Natural killer cell treated with Interleukin-12 subunit alpha and Interleukin-12 subunit beta and Interleukin-15 and Interleukin-18, amount 100 ng/mL, for 72 hours (primary cell): ENCODE data around the gene HOXD13. TPM values are rescaled to one million over a fixed set of nuclear protein-coding genes. Genes with fewer than 3 reads are reported as not detected.

Source experiments
- ATAC-seq, 2 donors: fragments of 150-1000 bp; cut with Tn5 transposase in 1 of 2; sonication (Bioruptor Pico), chemical (Tn5 transposase) in 1 of 2; 2 replicates each; pipeline ENCODE4 v1.10.0; 2021
- DNase-seq: peaks from one replicate; pipeline ENCODE4 v3.0.0; 2022; ENCODE audit warnings: low spot score
- H3K27ac Mint-ChIP-seq, 2 donors: 1 replicate in 1 of 2; 2 replicates in 1 of 2; pipeline ENCODE4 v1.8.0; 2022; ENCODE audit warnings: mixed read lengths in 2 of 2, mild to moderate bottlenecking in 1 of 2, moderate library complexity in 1 of 2
- H3K27me3 Mint-ChIP-seq, 2 donors: 1 replicate in 1 of 2; 2 replicates in 1 of 2; pipeline ENCODE4 v1.8.0; 2022; ENCODE audit warnings: mixed read lengths in 2 of 2
- H3K36me3 Mint-ChIP-seq: one replicate; pipeline ENCODE4 v1.8.0; 2022; ENCODE audit warnings: mixed read lengths
- H3K4me1 Mint-ChIP-seq, 2 donors: 1 replicate in 1 of 2; 2 replicates in 1 of 2; pipeline ENCODE4 v1.8.0; 2022; ENCODE audit warnings: low read depth in 2 of 2, mixed read lengths in 2 of 2, mild to moderate bottlenecking in 1 of 2
- H3K4me3 Mint-ChIP-seq: one replicate; pipeline ENCODE4 v1.8.0; 2022; ENCODE audit warnings: mixed read lengths
- H3K9me3 Mint-ChIP-seq: 2 replicates; pipeline ENCODE4 v1.8.0; 2022; ENCODE audit warnings: mixed read lengths
- total RNA-seq, 2 donors: library from RNA; stranded (reverse); gene quantifications; one replicate each; pipeline ENCODE4 v1.2.3, GENCODE V29; 2022

HOXD13 gene
- total RNA-seq, 2 donors from 2014 or later = not detected

DNA sequence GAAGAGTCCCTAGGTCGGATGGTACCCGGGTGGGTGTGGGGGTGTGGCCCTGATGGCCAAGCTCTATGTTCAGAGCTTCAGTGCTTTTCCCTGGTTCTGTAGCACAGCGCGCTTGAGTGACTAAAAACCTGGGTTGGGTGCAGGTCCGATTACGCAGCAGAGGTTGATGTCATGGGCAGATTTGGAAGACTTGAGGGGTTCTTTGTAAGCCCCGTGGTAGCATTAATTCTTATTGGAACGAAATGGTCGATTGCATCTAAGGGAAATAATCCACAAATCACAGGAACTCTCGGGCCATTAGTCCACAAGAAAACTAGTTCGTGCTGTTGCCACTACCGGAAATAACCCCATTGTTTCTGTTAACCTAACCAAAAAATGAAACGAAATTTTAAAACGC lies 46.0 kb downstream of the HOXD13 start:
- ATAC-seq = no peak
- Mint-ChIP-seq H3K27ac (no peak overlapping the region), H3K4me3 (peak overlapping the region; percentile 60), H3K4me1 (peaks cover 25 to 27% of the 10 kb centered on the region in 2 donors), H3K9me3 (peaks cover 4% of the 10 kb centered on the region), H3K27me3 (peaks cover 64 to 80% of the 10 kb centered on the region in 2 donors), H3K36me3 (peaks cover 31% of the 10 kb centered on the region)
- DNase-seq = no peak

DNA sequence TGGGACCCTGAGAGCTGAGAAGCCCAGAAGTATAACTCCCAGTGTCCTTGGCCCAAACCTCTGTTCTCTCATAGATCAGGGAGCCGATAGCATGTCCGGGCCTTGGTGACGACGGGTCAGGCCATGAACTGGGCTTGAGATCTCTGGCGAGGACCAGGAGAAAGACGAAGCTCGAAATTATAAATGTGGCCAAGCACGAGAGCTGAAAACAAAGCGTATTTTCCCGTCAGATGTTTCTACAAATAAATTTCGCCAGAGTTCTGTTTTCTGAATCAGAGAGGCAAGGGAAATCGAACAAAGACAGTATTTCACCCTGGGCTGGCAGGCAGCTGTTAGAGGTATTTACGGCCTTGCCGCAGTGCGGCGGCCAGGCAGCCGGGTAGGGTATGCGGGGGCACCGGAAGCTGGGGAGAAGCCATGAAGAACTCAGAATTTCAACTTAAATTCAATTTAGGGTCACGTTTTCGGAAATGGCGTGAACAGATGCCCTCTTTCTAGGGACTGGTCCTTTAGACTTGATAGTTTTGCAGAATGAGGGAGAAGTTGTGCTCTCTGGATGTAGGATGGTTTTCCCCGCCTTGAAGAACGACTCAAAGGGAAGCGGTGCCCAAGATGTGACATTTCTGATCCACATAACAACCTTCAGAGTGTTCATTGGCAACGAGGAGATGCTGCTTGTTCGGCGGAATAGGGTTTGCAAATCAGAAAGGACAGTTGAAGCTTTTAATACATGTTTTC lies 46.6 kb downstream of the HOXD13 start:
- Mint-ChIP-seq H3K4me3 (peak overlapping the region; percentile 60), H3K27ac (no peak overlapping the region), H3K4me1 (peaks cover 25 to 27% of the 10 kb centered on the region in 2 donors), H3K27me3 (peaks cover 64 to 80% of the 10 kb centered on the region in 2 donors), H3K9me3 (peaks cover 4% of the 10 kb centered on the region), H3K36me3 (peaks cover 28% of the 10 kb centered on the region)
- ATAC-seq (no peak), DNase-seq (no peak)

DNA sequence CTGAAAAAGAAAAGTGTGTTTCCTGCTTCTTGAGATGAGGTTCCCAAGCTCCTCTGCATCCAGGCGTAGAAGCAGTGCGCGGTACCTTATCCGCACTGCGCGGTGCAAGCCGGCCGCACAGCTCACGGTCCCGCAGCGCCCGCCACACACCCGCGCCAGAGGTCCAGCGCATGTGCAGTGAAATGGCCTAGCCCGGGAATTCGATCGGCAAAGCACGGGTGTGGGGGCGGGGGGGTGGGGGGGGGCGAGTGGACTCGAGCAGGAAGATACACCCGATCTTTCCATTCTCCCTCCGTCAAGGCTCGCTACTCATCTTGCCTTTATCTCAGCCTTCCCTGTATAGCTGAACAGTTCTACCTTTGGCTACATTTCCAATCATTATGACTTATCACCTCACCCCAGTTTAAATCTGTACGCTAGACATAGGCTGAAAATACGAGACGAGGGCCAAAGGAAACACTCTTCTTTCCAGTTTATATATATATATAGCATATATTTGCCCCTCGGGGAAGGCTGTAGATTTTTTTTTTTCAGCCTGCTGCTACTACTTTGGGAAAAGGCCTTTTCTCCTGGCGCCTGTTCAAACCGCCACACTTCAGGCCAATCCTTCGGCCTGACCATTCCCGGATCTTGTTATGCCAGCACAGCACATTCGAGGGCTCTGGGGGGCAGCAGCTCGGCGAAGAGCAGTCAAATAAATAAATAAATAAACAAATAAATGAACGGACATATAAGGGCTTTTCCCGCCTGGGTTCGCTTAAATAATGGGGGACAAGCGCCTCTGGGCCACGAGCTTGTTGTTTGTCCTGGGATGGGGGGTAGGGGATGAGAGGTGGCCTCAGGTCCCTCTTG lies 47.4 kb downstream of the HOXD13 start:
- no peak overlapping the region for H3K27ac Mint-ChIP-seq
- H3K27me3 Mint-ChIP-seq = peaks cover 62 to 80% of the 10 kb centered on the region in 2 donors
- H3K4me1 Mint-ChIP-seq = peaks cover 25 to 27% of the 10 kb centered on the region in 2 donors
- no peak for ATAC-seq
- no peak overlapping the region for H3K4me3 Mint-ChIP-seq
- no peak for DNase-seq
- peaks cover 4% of the 10 kb centered on the region for H3K9me3 Mint-ChIP-seq
- H3K36me3 Mint-ChIP-seq = peaks cover 25% of the 10 kb centered on the region

DNA sequence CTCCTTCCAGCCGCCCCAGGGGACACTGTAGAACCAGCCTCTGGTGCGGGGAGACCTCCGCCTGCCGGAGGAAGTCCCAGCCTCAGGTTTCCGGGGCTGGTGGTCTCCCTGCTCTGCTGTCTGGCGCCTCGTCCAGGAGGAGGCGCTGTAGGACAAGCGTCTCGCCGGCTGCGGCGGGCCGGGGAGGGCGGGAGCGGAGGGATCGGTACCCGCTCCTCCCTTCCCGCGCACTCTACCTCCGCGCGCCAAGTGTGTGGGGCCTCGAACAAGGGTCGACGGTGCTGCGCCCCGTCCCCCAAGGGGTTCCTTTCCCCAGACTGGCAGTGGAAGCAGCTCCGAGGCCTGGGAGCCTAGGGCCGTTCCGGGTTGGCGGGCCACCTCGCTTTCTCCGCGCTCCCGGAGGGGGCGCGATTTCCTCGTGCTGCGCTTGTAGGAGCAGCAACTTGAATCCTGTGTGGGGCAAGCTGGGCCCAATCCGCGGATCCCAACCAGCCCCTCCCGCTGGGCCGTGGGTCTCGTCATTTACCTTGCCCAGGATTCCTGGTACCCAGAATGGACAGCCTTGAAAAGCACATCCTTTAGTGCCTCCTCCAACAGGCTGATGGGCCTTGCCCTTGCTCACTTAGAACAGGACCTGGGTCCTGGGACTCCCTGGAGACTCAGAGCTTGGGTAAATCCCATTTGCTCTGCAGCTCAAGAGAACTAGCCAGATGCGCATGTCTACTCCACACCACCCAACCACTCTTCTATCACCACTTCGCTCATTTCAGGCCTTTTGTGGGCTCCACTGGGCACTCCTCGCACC lies 48.2 kb downstream of the HOXD13 start:
- DNase-seq = no peak
- ATAC-seq = peak; percentile 81 to 84
- H3K4me3 Mint-ChIP-seq = peak overlapping the region; percentile 34
- H3K27ac Mint-ChIP-seq = no peak overlapping the region
- H3K36me3 Mint-ChIP-seq = peaks cover 19% of the 10 kb centered on the region
- H3K4me1 Mint-ChIP-seq = peaks cover 20 to 21% of the 10 kb centered on the region in 2 donors
- peaks cover 59 to 79% of the 10 kb centered on the region in 2 donors for H3K27me3 Mint-ChIP-seq
- peaks cover 4% of the 10 kb centered on the region for H3K9me3 Mint-ChIP-seq

DNA sequence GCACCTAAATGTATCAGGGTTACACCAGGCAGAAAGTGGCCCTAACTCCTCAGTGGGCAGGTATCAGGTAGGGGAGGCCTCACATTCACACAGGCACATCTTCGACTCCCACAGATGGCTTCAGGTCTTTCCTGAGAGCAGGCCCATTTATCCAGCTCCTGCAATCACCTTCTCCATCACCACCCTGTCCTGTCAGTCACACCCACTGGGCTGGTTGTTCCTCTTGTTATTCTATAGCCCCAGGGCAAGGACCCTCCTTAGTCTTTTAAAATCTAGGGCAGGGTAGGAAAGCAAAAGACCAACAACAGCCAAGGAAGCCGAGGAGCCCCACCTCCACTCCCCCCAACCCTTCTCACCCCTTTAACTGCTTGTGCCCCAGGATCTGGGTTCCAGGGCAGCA lies 49.8 kb downstream of the HOXD13 start:
- Mint-ChIP-seq H3K4me3 (no peak overlapping the region), H3K4me1 (peaks cover 17 to 19% of the 10 kb centered on the region in 2 donors), H3K36me3 (peaks cover 18% of the 10 kb centered on the region), H3K27me3 (peaks cover 61 to 85% of the 10 kb centered on the region in 2 donors), H3K9me3 (peaks cover 4% of the 10 kb centered on the region), H3K27ac (no peak overlapping the region)
- no peak for ATAC-seq
- DNase-seq = no peak

Other genes with a start within 250 kb of the HOXD13 start
- 10 to 100 TPM; 35.9 to 44.7 TPM for gene LNPK, start 90.5 kb upstream of the HOXD13 start, total RNA-seq
- not detected for gene EVX2, start 8.8 kb upstream of the HOXD13 start, total RNA-seq
- not detected for gene HOXD12, start 7.1 kb downstream of the HOXD13 start, total RNA-seq
- gene HOXD11, start 14.6 kb downstream of the HOXD13 start, total RNA-seq = not detected
- gene HOXD10, start 24.1 kb downstream of the HOXD13 start, total RNA-seq = not detected
- gene HOXD9, start 30.0 kb downstream of the HOXD13 start, total RNA-seq = not detected
- not detected for gene HOXD8, start 37.0 kb downstream of the HOXD13 start, total RNA-seq
- not detected for gene HOXD4, start 58.8 kb downstream of the HOXD13 start, total RNA-seq
- not detected for gene HOXD3, start 64.6 kb downstream of the HOXD13 start, total RNA-seq
- not detected for gene HOXD1, start 95.9 kb downstream of the HOXD13 start, total RNA-seq
- gene MTX2, start 176.7 kb downstream of the HOXD13 start, total RNA-seq = 10 to 100 TPM; 20.4 to 21.9 TPM